ENCODE results near the gene KRTAP4-7.
"Not testable (repeated sequence)": the region's sequence is repeated elsewhere in the genome, so short reads cannot be mapped to it uniquely, and the experiment has no call there.

Gene KRTAP4-7

DNA sequence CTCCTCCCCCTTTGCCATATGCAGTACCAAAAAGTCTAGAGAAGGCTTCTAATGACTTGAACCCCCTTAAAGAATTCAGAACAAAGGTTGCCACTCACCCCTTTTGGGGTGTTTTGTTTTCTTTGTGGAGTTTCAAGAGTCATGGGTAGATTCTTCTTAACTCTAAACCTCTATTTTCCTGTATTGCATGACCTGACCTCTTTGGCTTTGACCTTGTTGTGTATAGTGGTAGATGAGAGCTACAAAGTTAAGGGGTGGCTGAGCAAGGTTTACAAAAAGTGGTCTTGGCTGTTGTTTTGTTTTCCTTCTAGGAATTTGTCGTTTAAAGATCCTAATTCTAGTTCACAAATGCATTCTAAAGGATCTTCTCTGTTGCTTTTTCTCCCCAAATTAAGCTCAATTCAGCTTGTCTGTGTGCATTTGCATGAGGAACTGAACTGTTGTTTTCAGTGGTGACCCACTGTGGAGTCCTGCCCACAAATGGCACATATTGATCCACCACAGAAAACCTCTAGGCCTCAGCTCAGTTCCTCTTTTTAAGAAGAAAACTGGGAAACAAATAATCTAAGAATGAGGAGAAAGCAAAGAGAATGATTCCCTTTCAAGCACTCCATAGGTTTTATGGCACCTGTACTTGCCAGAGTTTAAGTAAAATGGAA is 24.9 kb downstream of the KRTAP4-7 start:
- DNase-seq (ENCODE audit: low read depth in 2 of 2): not testable (repeated sequence)

GRCh38 chr17:41111151-41111885 is 27.4 kb downstream of the KRTAP4-7 start:
- no peak for DNase-seq (ENCODE audit: low read depth in 2 of 2)

- DNase-seq (ENCODE audit: low read depth in 2 of 2): no peak
These were observed 32.3 kb downstream of the KRTAP4-7 start for GRCh38 chr17:41116297-41116696.

DNA sequence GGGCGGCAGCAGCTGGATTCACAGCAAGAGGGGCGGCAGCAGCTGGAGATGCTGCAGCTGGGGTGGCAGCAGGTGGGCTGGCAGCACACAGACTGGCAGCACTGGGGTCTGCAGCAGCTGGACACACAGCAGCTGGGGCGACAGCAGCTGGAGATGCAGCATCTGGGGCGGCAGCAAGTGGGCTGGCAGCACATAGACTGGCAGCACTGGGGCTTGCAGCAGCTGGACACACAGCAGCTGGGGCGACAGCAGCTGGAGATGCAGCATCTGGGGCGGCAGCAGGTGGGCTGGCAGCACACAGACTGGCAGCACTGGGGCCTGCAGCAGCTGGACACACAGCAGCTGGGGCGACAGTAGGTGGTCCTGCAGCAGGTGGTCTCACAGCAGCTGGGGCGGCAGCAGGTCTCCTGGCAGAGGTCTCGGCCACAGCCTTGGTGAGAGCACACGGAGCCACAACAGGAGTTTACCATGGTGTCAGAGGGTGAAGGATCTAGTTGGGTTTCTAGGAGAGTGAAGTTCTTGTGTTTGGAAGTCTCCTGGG is 34.0 kb downstream of the KRTAP4-7 start, which contains the start of gene KRTAP4-11:
Gene KRTAP4-11, minus strand, starts transcription at position 528 of the 541 bp plus-strand sequence. Its CDS starts 58 bp downstream, at position 470.
- DNase-seq (ENCODE audit: low read depth in 2 of 2): not testable (repeated sequence)

- DNase-seq (ENCODE audit: low read depth in 2 of 2): no peak
These were observed 34.8 kb downstream of the KRTAP4-7 start for GRCh38 chr17:41118721-41119120.

DNA sequence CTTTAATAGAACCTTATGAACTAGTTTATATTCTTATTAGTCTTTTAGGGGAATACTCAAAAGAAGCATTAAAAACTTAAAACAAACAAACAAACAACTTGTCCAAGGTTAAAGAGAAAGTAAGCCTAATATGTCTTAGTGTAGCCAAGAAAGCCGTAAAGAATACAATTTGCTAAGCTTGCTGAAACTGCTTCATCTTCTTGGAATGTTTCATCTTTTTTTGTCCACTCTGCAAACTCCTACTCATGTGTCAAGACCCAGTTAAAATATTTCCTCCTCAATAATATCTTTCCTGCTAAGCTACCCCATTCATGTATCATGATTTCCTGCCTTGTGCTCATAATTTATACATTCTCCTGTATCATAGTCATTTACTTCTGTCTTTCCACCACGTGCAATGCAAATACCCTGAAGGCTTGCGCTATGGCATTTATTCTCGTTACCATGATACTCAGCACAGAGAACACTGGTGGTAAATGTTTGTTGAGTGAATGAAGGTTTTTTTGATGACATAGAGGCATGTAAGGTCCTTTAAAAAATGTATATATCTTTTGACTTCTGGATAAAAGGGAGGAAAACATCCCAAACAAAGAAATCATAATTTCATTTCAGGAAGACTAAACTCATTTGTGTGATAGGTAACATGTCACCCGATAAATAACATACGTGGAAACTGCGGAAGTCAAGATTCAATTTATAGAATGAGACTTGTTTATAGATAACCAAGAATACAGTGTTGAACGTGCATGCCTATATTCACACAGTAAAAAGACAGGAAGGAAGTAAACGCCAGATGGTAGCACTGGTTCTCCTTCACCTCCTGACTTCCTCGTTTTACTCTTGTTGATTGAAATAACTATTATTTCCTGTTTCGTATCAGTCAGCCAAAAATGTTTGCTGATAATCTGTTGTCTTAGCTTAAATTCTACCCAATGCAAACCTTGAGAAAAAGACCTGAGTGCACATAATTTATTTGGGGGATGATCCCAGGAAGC is 36.0 kb downstream of the KRTAP4-7 start:
- DNase-seq (ENCODE audit: low read depth in 2 of 2): not testable (repeated sequence)

GRCh38 chr17:41121742-41122141 is 37.8 kb downstream of the KRTAP4-7 start:
- no peak for DNase-seq (ENCODE audit: low read depth in 2 of 2)

GRCh38 chr17:41123292-41123990 is 39.5 kb downstream of the KRTAP4-7 start:
- not testable (repeated sequence) for DNase-seq (ENCODE audit: low read depth in 2 of 2)

GRCh38 chr17:41123991-41124371 is 40.0 kb downstream of the KRTAP4-7 start, which contains the start of gene KRTAP4-12:
KRTAP4-12 (minus strand) TSS chr17:41124182; CDS start chr17:41124122, 60 bp downstream.
- DNase-seq (ENCODE audit: low read depth in 2 of 2): not testable (repeated sequence)

DNA sequence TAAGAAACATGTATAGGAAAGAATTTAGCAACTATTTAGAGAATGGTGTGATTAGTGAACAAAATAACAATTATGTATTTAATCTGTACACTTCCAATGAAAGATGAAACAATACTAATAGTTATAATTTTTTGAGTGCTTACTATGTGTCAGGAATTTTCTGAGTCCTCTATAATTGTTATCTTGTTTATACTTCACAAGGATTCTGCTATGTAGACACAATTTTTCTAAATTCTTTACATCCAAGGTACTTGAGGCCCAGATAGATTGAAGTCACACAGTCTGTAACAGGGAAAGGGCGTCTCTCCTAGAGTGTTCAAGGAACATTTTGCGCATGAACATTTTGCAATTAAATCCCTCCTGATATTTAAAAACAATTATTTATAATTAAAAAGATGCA is 41.1 kb downstream of the KRTAP4-7 start:
- DNase-seq (ENCODE audit: low read depth in 2 of 2): no peak

GRCh38 chr17:41126412-41126811 is 42.5 kb downstream of the KRTAP4-7 start:
- DNase-seq (ENCODE audit: low read depth in 2 of 2): no peak

DNA sequence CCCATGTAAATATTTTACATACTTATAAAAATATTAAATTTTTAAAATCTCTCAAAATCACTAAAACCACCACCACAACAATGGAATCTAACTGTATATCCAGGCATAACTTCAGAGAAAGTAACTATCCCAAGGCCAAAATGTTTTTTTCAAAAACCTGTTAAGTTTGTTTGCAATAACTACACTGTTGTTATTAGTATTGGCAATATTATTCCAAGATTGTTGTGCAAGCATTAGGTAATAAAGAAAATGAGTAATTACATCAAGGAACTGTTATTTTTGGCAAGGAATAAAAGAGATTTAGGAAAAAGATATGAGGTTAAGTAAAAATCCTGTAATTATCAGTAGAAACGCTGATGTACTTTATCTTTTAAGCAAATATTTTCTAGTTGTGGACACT is 43.4 kb downstream of the KRTAP4-7 start:
- no peak for DNase-seq (ENCODE audit: low read depth in 2 of 2)

- DNase-seq (ENCODE audit: low read depth in 2 of 2): no peak
These were observed 48.0 kb downstream of the KRTAP4-7 start for GRCh38 chr17:41131979-41132378.

DNA sequence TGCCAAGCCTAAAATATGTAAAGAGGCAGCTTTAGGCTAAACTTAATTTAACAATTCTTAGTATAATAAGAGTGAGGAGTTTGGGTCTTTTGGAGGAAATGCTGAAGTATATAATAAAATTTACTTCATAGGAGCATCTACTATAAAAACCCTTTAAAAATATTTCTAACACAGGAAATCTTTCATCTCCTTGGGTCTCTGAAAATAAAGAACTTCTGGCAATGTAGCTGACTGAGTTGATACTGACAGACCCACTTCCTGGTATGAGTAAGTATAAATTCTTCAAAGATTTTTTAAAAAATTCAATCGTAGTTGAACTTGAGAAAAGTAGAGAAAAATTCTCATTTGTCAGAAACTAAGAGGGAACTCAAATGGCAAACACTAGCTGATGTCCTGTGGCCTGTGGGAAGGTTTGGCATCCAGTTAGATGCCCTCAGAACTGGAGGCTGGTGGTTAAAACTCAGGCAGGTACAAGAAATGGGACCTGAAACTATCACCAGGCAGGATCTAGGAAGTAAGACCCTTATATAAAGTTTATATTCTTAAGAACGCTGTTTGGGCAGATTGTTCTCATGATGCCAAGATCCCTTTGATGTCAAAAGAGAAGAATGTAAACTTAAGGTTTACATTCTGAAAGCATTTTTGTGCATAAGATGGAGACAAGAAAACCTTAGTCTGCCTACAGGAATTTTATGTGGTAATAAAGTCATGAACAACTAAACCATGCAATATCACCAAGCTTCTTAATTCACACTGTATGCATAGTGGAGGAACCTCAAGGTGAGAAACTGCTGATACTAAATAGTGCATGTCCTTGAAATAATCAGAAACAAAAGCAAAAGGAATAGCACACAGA is 50.2 kb downstream of the KRTAP4-7 start:
- DNase-seq (ENCODE audit: low read depth in 2 of 2): no peak

Data from stimulated activated CD8-positive, alpha-beta memory T cell treated with anti-CD3 and anti-CD28 coated beads, Interleukin-15, amount 100 ng/mL, for 48 hours (primary cell).